COR-L47 (cell line): ENCODE results near the gene EBF3.

Experiments
- DNase-seq: peaks from one replicate; lab custom pipeline; 2025; lab: John Stamatoyannopoulos, UW

The EBF3 gene

GRCh38 chr10:129945064-129945463, 19.0 kb downstream of the EBF3 start:
- no peak for DNase-seq

GRCh38 chr10:129944456-129944855, 19.6 kb downstream of the EBF3 start:
- DNase-seq, result no peak

GRCh38 chr10:129942936-129943715, 20.9 kb downstream of the EBF3 start:
- DNase-seq, result no peak

DNA sequence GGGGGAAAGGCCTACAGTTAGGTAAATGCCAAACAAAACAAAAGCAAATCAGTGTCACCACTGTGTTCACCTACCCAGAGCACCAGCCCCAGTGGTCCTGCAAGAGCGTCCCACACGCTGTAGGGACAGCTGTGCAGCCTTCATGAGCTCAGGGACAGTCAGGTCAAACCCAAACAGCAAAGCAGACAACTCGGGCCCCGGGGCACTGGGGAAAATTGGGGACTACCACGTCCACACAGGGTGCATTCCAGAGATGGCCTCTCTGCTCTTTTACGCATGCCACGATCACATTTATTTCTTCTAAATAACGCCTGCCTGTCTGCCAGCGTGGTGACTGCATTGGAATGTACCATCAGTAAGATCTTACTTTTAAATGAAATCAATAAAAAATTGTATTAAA, 21.7 kb downstream of the EBF3 start:
- DNase-seq, result no peak

DNA sequence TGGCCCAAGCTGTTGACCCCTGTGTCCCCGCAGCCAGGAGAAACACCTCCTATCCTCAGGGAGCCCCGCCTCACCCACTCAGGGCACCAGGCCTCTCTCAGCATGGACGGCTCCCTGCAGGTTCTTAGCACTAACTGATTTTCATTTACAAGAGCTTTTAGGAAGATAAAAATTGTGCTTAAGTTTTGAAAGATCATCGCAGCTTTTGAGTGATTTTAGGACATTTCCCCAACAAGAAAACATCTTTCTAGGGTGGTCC, 22.1 kb downstream of the EBF3 start:
- no peak for DNase-seq

GRCh38 chr10:129941199-129942018, 22.7 kb downstream of the EBF3 start:
- no peak for DNase-seq

DNA sequence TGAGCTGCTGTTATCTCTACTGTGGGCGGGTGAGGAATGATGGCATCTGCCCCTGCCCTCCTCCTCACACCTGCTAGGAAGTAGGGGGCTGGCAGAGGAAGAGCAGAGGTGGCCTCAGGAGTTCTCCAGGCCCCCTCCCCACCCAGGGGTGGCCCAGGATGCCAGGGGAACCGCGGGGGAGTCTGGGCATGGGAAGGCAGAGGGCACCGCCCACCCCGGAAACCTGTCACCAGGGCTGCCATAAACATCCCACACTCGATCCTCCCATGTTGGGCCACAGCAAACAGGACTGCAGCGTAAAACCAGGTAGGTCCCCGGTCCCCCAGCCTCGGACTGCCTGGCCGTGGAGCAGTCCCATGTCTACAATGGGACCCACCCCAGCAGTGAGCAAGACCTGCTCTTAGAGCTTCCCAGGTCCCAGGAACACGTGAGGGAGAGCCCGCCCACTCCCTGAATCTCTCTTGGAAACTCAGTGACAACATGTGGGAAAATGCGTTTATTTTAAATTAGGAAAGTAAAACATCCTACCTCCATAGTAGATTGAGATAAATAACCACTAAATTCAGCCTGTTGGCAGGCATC, 23.4 kb downstream of the EBF3 start:
- no peak for DNase-seq

DNA sequence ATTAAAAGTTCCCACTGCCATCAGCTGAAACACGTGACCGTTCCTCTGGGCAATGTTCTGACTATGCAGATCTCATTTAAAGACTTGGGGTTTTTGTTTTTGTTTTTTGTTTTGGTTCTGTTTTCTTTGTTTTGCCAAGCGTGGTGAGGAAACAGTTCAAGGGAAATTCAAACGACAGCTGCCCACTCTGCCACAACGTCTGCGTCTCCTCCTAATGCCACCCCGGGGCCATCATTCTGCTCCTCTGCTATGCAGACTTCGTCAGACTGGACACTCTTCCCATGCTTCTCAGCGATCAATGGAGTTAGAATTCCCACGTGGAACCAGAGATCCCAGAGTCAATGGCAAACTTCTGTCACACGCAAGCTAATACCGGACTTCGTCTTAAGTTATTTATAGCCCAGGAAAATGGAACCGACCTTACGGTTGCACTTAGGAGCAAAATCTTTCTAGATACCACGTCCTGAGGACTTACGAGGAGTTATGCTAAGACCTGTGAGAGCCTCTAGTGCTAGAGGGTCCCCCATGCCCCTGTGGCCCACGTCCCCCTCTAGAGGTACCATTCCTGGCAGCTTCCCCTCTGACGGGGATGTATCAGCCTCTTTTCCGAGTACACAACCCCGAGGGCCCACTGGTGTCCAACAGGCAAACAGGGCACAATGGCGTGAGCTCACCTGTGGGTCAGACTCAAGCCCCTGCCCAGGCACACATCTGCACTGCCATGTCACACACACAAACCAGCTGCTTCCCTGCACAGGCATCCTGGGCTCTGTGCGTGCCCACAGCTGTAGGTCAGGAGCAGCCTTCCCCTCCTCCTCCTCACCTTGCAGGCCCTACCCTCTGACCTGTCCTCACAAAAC, 24.4 kb downstream of the EBF3 start:
- DNase-seq, result no peak

DNA sequence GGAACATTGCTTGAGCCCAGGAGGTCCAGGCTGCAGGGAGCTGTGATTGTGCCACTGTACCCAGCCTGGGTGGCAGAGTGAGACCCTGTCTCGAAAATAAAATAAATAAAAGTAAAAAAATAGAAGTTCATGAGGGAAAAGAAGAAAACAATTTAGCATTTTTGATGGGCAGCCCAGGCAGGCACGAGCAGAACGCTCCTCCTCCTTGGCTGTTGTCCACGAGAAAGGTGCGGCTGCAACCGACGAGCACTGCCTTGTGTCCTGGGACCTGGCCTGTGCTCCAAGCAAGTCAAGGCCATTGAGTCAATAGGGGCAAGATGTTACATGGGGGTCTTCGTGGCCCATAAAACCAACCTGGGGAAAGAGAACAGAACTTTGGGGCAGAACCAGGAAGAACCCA, 25.6 kb downstream of the EBF3 start:
- DNase-seq, result no peak

DNA sequence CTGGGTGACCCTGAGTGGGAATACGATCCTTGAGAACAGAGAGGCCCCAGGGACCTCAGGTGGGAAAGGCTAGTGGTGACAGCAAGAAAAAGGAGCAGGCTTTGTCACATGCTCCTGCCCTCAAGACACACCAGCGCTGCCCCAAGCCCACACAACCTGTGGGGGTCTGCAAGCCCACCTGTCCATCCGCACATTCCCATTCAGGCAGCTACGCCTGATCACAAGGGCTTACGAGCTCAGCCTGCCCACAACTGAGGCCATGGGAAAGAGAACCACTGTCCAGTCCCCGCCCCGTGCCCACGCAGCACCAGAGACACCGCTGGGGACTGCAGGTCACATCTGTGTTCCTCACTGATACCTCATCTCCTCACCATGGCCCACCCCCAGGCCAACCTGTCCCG, 26.7 kb downstream of the EBF3 start:
- no peak for DNase-seq

DNA sequence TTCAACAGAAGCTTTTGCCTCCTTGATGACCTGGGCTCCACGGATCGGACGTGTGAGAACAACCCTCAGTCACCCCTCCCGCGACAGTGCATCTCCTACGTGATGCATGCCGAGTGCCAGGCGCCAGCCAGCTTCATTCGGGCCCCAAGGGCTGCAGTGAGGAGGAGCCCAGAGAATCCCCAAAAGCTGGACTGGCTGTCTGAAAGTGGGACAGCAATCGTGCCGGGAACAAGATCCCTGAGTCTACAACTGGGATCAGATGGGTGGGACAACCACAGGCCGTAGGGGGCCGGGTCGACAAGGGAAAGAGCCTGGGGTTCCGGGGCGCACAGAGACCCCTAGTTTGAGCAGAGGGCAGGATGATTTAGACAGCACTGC, 27.2 kb downstream of the EBF3 start:
- DNase-seq, result no peak

GRCh38 chr10:129936266-129936922, 27.7 kb downstream of the EBF3 start:
- no peak for DNase-seq

DNA sequence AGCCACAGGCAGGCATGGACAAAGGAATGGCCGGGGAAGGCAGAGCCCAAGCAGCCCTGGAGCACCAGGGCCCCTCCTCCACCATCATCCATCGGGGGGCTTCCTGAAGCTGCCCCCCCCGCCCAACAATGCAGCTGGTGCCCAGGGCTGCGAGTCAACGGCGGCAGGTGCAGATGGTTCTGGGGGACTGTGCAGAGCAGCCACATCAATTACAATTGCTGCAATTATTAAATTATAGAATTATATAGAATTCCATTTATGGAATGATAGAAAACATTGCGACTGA, 28.3 kb downstream of the EBF3 start:
- DNase-seq, result no peak

DNA sequence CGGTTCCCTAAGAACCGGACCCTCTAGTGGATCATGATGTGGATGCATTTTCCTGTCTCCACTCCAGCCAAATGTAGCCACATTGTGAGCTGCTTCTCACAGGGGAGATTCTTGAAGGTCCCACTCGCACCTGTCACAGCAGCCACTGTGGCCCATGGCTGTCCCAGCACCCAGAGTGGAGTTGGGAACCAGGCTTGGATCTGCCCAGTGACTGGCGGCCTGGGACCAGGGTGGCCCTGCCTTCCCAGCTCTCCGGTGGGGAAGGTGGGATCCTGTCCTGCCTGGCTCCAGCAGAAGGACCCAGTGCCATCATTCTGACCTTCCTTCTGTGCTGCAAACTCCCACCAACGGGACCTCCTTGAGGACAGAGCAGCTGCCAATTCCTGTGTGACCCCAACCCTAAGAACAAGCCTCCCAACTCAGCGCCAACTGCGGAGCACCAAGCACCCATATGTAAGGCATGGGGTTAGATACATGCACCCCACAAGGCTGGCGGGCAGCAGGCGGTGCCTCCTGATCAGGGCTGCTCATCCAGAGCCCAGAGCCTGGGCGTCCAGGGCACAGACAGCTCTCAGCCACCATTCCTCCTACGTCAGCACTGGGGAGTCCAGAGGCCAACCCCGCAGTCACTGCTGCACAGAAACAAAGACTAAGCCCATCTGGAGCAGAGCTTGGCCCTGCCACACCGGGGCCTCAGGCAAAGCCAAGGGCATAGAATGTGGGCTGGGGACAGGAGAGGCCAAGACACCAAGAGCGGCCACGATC, 28.8 kb downstream of the EBF3 start:
- DNase-seq, result no peak

- DNase-seq, result no peak
Measured at GRCh38 chr10:129934196-129934925, 29.7 kb downstream of the EBF3 start.

DNA sequence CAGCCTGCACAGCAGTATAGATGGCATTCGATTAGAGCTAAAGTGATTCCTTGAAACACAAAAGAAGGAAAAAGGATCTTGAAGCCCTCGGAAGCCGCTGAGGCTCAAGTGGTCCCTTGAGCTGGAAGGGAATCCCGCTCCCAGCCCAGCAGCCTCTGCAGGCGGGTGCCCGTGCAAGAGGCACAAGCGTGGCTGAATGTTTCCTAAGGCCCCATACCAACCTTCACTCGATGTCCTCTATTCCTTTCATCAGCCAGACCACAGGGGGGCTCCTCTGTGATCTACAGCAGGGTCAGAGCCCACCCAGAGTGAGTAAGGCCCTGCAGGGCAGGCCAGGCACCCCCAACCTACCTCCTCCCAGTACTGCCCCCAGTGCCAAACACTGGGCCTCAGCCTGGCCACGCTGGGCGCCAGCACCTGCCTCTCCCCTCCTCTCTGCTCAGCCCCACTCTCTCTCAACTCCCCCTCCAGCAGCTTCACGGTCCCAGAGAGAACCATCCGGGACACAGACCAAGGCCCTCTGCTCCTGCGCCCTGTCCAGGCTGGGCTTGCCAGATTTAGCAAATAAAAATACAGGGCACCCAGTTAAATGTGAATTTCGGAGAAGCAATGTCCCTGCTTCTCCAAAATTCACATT, 30.5 kb downstream of the EBF3 start:
- DNase-seq, result no peak

DNA sequence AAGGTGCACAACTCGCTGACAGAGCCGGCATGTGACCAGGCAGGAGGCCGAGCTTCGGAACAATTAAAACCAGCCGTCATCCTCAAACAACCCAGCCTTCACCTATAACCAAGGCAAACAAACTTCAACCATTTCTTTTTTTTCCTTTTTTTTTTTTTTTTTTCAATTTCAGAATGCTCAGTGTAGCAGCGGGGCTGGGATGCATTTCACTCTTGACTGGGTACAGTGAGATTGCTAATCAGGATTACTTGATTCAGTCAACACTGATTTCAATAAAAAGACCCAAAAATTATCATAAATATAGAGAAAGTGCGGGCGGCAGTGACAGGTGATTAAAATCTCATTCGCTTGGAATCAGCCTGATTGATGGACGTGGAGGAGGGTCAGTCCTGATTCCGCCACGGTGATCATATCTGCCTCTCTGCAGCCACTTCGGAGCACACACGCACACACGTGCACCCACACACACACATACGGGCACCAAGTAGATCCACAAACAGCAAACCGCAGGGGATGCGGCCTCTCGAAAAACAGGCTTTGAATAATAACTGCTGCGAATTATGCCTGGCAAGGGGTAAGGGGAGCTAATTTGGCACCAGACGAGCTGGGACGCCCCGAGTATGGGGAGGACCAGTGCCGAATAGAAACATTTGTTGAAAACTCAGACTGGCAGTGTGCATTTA, 31.2 kb downstream of the EBF3 start:
- DNase-seq, result no peak

GRCh38 chr10:129932182-129932581, 31.9 kb downstream of the EBF3 start:
- DNase-seq, result no peak
